ENCODE results near the gene POLD2.

Gene POLD2

DNA sequence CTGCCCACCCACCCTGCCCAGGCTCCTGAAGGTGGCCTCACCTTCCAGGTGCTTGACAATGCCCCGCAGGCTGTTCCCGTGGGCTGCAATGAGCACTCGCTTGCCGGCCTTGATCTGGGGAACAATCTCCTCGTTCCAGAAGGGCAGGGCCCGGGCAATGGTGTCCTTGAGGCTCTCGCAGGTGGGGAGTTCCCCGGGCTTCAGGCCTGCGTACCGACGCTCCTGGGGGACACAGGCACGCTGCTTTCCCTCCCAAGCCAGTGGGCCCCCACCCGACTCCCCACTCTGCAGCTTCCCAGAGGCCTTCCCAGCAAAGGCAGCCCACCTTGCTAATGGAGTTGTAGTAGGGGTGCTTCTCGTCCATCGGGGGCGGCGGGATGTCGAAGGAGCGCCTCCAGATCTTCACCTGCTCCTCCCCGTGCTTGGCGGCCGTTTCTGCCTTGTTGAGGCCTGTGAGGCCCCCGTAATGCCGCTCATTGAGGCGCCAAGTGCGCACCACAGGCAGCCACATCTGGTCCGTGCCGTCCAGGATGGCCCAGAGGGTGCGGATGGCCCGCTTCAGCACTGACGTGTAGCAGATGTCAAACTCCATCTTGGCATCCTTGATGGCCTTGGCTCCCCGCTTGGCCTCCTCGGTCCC, 58.4 kb downstream of the POLD2 start:
- no peak overlapping the region for H3K27ac ChIP-seq
- TF ChIP-seq ZFX (IDR thresholded peaks at IDR 0.05), result no peak
- TF ChIP-seq, protein P1, sequence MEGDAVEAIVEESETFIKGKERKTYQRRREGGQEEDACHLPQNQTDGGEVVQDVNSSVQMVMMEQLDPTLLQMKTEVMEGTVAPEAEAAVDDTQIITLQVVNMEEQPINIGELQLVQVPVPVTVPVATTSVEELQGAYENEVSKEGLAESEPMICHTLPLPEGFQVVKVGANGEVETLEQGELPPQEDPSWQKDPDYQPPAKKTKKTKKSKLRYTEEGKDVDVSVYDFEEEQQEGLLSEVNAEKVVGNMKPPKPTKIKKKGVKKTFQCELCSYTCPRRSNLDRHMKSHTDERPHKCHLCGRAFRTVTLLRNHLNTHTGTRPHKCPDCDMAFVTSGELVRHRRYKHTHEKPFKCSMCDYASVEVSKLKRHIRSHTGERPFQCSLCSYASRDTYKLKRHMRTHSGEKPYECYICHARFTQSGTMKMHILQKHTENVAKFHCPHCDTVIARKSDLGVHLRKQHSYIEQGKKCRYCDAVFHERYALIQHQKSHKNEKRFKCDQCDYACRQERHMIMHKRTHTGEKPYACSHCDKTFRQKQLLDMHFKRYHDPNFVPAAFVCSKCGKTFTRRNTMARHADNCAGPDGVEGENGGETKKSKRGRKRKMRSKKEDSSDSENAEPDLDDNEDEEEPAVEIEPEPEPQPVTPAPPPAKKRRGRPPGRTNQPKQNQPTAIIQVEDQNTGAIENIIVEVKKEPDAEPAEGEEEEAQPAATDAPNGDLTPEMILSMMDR (conservative IDR thresholded peaks at IDR 0.05), result no peak

Data from C4-2B (cell line).